GM12891 (cell line): Measurements from ENCODE around the gene GPC6.

Source experiments
- POLR2A ChIP-seq: IDR thresholded peaks from 2 replicates; pipeline ENCODE4 v1.6.1; 2011; ENCODE audit warnings: low read depth, low read length, control low read depth
- POLR2AphosphoS5 ChIP-seq: IDR thresholded peaks from 2 replicates; pipeline ENCODE4 v1.6.1; 2011; ENCODE audit warnings: low read depth, low read length, control low read depth
- SPI1 ChIP-seq: IDR thresholded peaks from 2 replicates; pipeline ENCODE4 v1.6.1; 2011; ENCODE audit warnings: low read depth, low read length, control low read depth
- TAF1 ChIP-seq: IDR thresholded peaks from 2 replicates; pipeline ENCODE4 v1.6.1; 2011; ENCODE audit warnings: low read depth, low read length, control low read depth

- TF ChIP-seq POLR2A (no peak), POLR2AphosphoS5 (no peak), TAF1 (no peak), SPI1 (no peak)
Measured at GRCh38 chr13:93352616-93353015, 126.0 kb downstream of the GPC6 start.
